ENCODE data around the gene CFDP1.
"Not testable (repeated sequence)": the region's sequence is repeated elsewhere in the genome, so short reads cannot be mapped to it uniquely, and the experiment has no call there.

The CFDP1 gene

GRCh38 chr16:75456971-75457370 lies 23.7 kb upstream of the CFDP1 start:
- H3K9me3 ChIP-seq (ENCODE audit: insufficient read depth, low read length) = no peaks in the 10 kb centered on the region
- H3K36me3 ChIP-seq (ENCODE audit: insufficient read depth, insufficient read length, low read length) = peaks cover 33% of the 10 kb centered on the region
- TF ChIP-seq SUZ12 (IDR thresholded peaks at IDR 0.05; ENCODE audit: extremely low read depth, insufficient read depth, insufficient read length) (no peak), YY1 (IDR thresholded peaks at IDR 0.05; ENCODE audit: insufficient read depth, insufficient read length) (no peak), ZNF274 (IDR thresholded peaks at IDR 0.05; ENCODE audit: low read depth, low read length) (no peak)
- no peak overlapping the region for H3K9ac ChIP-seq (ENCODE audit: insufficient read length, low read depth)
- no peaks in the 10 kb centered on the region for H3K27me3 ChIP-seq (ENCODE audit: insufficient read depth, insufficient read length)
- DNase-seq (ENCODE audit: low read depth, low spot score) = no peak
- H3K4me3 ChIP-seq (ENCODE audit: insufficient read length, low read depth) = no peak overlapping the region
- peaks cover 9% of the 10 kb centered on the region for H3K4me1 ChIP-seq (ENCODE audit: insufficient read depth, insufficient read length)

- not testable (repeated sequence) for H3K9ac ChIP-seq (ENCODE audit: insufficient read length, low read depth); H3K4me3 ChIP-seq (ENCODE audit: insufficient read length, low read depth); H3K9me3 ChIP-seq (ENCODE audit: insufficient read depth, low read length); H3K4me1 ChIP-seq (ENCODE audit: insufficient read depth, insufficient read length); H3K27me3 ChIP-seq (ENCODE audit: insufficient read depth, insufficient read length); DNase-seq (ENCODE audit: low read depth, low spot score)
- H3K36me3 ChIP-seq (ENCODE audit: insufficient read depth, insufficient read length, low read length) = peaks cover 33% of the 10 kb centered on the region
Measured at GRCh38 chr16:75456486-75456885, 23.2 kb upstream of the CFDP1 start.

DNA sequence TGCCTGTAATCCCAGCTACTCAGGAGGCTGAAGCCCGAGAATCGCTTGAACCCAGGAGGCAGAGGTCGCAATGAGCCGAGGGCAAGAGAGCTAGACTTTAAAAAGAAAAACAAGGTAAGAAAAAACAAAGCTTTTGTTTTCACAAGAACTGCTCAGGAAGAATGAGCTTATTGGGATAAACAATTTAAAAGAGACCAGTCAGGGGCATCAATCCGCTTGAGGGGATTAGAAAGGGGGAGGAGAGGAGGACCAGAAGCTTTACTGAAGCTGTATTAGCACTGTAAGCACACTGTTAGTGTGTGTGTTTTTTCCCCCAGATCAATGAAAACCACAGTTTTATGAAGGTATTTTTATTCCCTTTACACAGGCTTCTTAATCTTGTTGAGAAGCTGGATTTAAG lies 22.4 kb upstream of the CFDP1 start:
- DNase-seq (ENCODE audit: low read depth, low spot score) = no peak
- H3K9ac ChIP-seq (ENCODE audit: insufficient read length, low read depth) = no peak overlapping the region
- H3K36me3 ChIP-seq (ENCODE audit: insufficient read depth, insufficient read length, low read length) = peaks cover 38% of the 10 kb centered on the region
- no peak overlapping the region for H3K4me3 ChIP-seq (ENCODE audit: insufficient read length, low read depth)
- H3K9me3 ChIP-seq (ENCODE audit: insufficient read depth, low read length) = no peaks in the 10 kb centered on the region
- H3K27me3 ChIP-seq (ENCODE audit: insufficient read depth, insufficient read length) = no peaks in the 10 kb centered on the region
- no peak for TF ChIP-seq ZNF274 (IDR thresholded peaks at IDR 0.05; ENCODE audit: low read depth, low read length)
- TF ChIP-seq YY1 (IDR thresholded peaks at IDR 0.05; ENCODE audit: insufficient read depth, insufficient read length) = no peak
- H3K4me1 ChIP-seq (ENCODE audit: insufficient read depth, insufficient read length) = peaks cover 9% of the 10 kb centered on the region

DNA sequence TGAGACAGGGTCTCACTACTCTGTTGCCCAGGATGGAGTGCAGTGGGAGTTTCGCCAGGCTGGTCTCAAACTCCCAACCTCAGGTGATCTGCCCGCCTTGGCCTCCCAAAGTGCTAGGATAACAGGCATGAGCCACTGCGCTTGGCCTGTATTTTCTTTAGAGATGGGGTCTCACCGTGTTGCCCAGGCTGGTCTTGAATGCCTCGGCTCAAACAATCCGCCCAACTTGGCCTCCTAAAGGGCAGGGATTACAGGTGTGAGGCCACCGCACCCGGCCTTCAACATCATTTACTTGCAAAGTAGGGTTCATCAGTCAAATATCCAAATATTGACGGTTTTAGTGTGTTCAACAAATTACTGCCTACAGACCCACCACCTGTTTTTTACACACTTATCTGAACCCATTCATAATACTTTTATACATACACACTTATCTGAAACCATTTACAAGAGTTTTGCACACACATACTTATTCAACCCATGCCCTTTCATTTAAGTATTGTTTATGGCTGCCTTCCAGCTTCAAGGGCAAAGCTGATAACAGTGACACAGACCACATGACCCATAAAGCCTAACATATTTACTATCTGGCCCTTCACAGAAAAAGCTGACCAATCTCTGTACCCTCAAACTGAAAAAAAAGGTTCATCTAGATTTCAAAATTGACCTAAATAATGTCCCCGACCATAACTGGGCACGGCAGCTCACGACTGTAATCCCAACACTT lies 19.3 kb upstream of the CFDP1 start:
- peaks cover 51% of the 10 kb centered on the region for H3K36me3 ChIP-seq (ENCODE audit: insufficient read depth, insufficient read length, low read length)
- DNase-seq (ENCODE audit: low read depth, low spot score) = no peak
- no peak overlapping the region for H3K4me3 ChIP-seq (ENCODE audit: insufficient read length, low read depth)
- no peak overlapping the region for H3K9ac ChIP-seq (ENCODE audit: insufficient read length, low read depth)
- H3K27me3 ChIP-seq (ENCODE audit: insufficient read depth, insufficient read length) = no peaks in the 10 kb centered on the region
- TF ChIP-seq YY1 (IDR thresholded peaks at IDR 0.05; ENCODE audit: insufficient read depth, insufficient read length) (no peak), ZNF274 (IDR thresholded peaks at IDR 0.05; ENCODE audit: low read depth, low read length) (no peak), SUZ12 (IDR thresholded peaks at IDR 0.05; ENCODE audit: extremely low read depth, insufficient read depth, insufficient read length) (no peak)
- H3K9me3 ChIP-seq (ENCODE audit: insufficient read depth, low read length) = no peaks in the 10 kb centered on the region
- H3K4me1 ChIP-seq (ENCODE audit: insufficient read depth, insufficient read length) = peaks cover 3% of the 10 kb centered on the region

DNA sequence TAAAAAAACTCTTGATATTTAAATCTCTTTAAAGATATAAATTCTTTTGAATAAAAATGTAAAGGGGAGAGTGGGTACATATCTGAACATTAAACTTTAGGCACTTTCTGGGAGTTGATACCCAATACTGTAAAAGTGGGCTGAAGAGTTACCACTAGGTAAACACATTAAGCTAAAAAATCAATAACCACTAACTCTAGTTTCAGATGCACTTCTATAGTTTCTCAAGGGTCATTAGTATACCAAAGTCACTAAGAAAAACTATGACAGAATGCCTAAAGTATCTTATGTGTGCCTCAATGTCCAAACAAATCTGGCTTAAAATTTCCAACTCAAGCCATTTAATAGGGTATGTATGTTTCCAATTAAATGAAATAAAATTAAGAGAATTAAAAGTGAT lies 13.1 kb upstream of the CFDP1 start:
- no peaks in the 10 kb centered on the region for H3K9me3 ChIP-seq (ENCODE audit: insufficient read depth, low read length)
- no peaks in the 10 kb centered on the region for H3K27me3 ChIP-seq (ENCODE audit: insufficient read depth, insufficient read length)
- H3K4me1 ChIP-seq (ENCODE audit: insufficient read depth, insufficient read length) = no peaks in the 10 kb centered on the region
- TF ChIP-seq SUZ12 (IDR thresholded peaks at IDR 0.05; ENCODE audit: extremely low read depth, insufficient read depth, insufficient read length) = no peak
- TF ChIP-seq ZNF274 (IDR thresholded peaks at IDR 0.05; ENCODE audit: low read depth, low read length) = no peak
- TF ChIP-seq YY1 (IDR thresholded peaks at IDR 0.05; ENCODE audit: insufficient read depth, insufficient read length) = no peak
- H3K36me3 ChIP-seq (ENCODE audit: insufficient read depth, insufficient read length, low read length) = peaks cover 60% of the 10 kb centered on the region
- no peak overlapping the region for H3K9ac ChIP-seq (ENCODE audit: insufficient read length, low read depth)
- DNase-seq (ENCODE audit: low read depth, low spot score) = no peak
- H3K4me3 ChIP-seq (ENCODE audit: insufficient read length, low read depth) = no peak overlapping the region

DNA sequence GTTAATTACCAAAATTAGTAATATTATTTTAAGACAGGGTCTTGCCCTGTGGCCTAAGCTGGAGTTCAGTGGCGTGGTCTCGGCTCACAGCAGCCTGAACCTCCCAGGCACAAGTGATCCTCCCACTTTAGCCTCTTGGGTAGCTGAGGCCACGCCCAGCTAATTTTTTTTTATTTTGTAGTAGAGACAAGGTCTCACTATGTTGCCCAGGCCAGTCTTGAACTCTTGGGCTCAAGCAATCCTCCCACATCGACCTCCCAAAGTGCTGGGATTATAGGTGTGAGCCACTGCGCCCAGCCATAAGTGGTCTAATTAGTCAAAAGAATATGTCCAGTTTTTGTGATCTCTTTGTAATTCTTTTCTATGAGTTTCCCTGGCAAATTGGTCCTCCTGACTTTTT lies 12.0 kb upstream of the CFDP1 start:
- Histone ChIP-seq H3K9me3 (ENCODE audit: insufficient read depth, low read length) (no peaks in the 10 kb centered on the region), H3K4me1 (ENCODE audit: insufficient read depth, insufficient read length) (no peaks in the 10 kb centered on the region), H3K4me3 (ENCODE audit: insufficient read length, low read depth) (no peak overlapping the region), H3K36me3 (ENCODE audit: insufficient read depth, insufficient read length, low read length) (peaks cover 48% of the 10 kb centered on the region), H3K9ac (ENCODE audit: insufficient read length, low read depth) (no peak overlapping the region), H3K27me3 (ENCODE audit: insufficient read depth, insufficient read length) (no peaks in the 10 kb centered on the region)
- DNase-seq (ENCODE audit: low read depth, low spot score) = no peak
- no peak for TF ChIP-seq ZNF274 (IDR thresholded peaks at IDR 0.05; ENCODE audit: low read depth, low read length)

DNA sequence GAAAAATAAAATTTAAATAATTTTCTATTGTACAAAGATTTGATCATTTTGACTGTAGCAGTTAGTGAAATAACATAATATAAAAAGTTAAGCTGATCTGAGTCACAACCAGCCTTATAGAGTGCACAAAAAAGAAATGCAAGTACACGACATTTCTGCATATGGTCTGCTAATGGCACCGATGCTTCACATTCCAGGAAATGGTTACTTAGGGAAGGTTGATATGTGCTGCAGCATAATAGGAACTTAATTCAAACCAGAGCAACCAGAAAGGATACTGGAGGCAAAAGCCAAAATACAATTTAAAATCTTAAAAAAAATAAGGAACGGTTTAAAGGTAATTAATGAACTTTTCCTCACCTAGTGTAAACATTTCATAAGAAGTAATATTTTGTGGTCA lies 10.0 kb upstream of the CFDP1 start:
- Histone ChIP-seq H3K27me3 (ENCODE audit: insufficient read depth, insufficient read length) (no peaks in the 10 kb centered on the region), H3K4me1 (ENCODE audit: insufficient read depth, insufficient read length) (no peaks in the 10 kb centered on the region), H3K9ac (ENCODE audit: insufficient read length, low read depth) (no peak overlapping the region), H3K4me3 (ENCODE audit: insufficient read length, low read depth) (no peak overlapping the region), H3K36me3 (ENCODE audit: insufficient read depth, insufficient read length, low read length) (peaks cover 30% of the 10 kb centered on the region), H3K9me3 (ENCODE audit: insufficient read depth, low read length) (no peaks in the 10 kb centered on the region)
- DNase-seq (ENCODE audit: low read depth, low spot score) = no peak
- TF ChIP-seq ZNF274 (IDR thresholded peaks at IDR 0.05; ENCODE audit: low read depth, low read length) (no peak), YY1 (IDR thresholded peaks at IDR 0.05; ENCODE audit: insufficient read depth, insufficient read length) (no peak), SUZ12 (IDR thresholded peaks at IDR 0.05; ENCODE audit: extremely low read depth, insufficient read depth, insufficient read length) (no peak)

Measured in NT2/D1 (cell line).